HG03457 (cell line): ENCODE data around the gene FAM174C.

Experiments used
- ATAC-seq: cut with Tn5 transposase; IDR thresholded peaks from one replicate; pipeline ENCODE4 v1.9.1; 2021; ENCODE audit warnings: moderate number of reproducible peaks; ENCODE audit not compliant: unreplicated experiment

The FAM174C gene

GRCh38 chr19:1272423-1273262, 2.7 kb upstream of the FAM174C start:
- ATAC-seq: no peak

- ATAC-seq: no peak
Observed at GRCh38 chr19:1273263-1274041, 1.9 kb upstream of the FAM174C start.

GRCh38 chr19:1274081-1274851, 1.1 kb upstream of the FAM174C start:
- no peak for ATAC-seq

- ATAC-seq: no peak
Observed at GRCh38 chr19:1274852-1275259, 474 bp upstream of the FAM174C start.

- ATAC-seq: no peak
Observed at GRCh38 chr19:1275976-1276627, 772 bp downstream of the FAM174C start.

DNA sequence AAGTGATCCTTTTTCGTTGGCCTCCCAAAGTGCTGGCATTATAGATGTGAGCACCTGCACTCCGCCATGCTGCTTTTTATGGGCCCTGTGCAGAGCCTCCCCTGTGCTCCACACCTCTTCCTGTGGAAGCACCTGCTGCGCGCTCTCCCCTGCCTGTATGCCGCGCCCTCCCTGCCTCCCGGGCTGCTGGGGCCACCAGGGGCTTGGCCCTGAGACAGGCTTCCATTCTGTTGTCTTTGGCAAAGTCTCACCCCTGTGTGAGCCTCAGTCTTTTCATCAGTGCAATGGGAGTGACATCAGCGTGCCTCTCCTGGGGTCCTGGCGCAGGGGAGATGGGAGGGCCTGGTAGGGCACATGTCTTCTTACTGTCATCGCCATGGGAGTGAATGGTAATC, 1.3 kb downstream of the FAM174C start:
- no peak for ATAC-seq

- no peak for ATAC-seq
Observed at GRCh38 chr19:1277061-1277460, 1.7 kb downstream of the FAM174C start.

- no peak for ATAC-seq
Observed at GRCh38 chr19:1278074-1278473, 2.7 kb downstream of the FAM174C start.

DNA sequence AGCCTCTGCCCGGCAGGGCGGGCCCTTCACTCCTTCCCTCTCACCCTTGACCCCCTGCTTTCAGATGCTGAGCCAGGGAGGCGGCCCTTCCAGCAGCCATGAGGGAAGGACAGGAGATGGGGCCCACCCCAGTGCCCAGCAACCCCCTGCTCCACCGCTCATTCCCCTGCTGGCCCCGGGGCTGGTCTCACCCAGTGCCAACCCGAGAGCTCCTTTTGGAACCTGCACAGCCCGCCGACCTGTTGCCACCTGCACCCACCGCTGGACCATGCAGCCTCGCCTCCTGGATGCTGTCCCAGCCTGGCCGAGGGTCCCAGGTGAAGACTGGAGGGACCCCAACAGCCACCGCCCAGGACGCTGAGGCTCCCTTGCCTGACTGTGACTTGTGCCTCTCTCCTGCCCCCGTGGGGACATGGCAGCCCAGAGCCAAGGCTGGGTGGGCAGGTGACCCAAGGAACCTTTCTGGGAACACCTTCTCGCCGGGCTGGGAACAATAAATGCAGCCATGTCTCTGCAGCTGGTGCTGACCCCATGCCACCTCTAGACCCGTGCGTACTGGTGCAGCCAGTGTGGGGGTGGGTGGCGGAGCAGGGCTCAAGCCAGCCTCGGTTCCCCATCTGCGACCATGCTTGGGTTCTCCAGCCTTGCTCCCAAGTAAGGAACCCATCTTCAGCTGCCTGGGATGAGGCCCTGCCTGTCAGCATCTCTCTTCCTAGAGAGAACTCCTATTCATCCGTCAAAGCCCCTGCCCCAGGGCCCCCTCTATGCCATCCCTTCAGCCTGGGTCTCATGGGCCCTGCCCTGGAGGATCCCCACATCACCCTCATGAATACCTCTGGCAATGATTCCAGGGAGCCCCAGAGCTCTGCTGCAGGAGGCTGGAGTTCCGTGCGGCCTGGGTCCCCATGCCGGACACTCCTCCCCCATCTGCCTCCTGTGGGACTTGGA, 3.7 kb downstream of the FAM174C start:
- no peak for ATAC-seq

- ATAC-seq: no peak
Observed at GRCh38 chr19:1279782-1280341, 4.5 kb downstream of the FAM174C start.

DNA sequence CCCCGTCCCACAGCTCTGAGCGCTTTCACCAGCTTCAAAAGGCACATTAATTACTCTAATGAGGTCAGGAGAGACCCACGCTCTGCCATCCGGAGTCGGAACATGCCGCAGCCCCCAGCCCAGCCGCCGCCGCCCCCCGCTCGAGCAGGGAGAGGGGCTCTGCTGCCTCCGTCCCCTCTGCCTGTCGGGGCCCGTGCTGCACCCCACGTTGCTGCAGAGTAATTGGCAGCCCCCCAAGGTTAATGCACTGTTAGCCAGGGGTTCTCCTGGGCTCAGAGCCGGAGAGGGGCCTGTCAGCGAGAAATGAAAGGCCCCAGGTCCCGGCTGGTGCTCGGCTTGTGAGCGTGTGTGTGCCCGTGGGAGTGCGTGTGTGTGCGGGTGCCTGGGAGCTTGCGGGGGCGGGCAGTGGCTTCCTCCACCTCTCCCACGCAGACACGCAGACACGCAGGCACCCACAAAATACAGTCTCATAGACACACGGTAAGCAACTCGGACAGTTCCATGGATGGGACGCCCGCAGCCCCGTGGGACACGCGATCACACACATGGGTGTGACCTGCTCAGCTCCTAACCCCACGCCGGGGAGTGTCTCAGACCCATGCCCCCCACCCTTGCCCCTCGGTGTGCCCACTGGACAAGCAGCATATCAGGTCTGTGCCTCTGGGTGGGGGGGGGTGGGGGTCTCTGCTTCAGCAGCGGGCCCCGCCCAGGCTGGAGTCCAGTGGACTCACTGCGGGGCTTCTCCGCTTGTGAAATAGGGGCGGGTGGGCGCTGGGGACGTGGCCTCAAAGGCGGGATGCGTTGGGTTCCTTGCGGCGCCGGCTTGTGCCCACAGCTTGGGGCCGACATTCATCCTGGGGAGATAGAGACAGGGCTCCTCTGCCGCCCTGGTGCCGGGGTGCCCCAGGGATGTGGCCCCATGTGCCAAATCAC, 5.6 kb downstream of the FAM174C start:
- no peak for ATAC-seq

DNA sequence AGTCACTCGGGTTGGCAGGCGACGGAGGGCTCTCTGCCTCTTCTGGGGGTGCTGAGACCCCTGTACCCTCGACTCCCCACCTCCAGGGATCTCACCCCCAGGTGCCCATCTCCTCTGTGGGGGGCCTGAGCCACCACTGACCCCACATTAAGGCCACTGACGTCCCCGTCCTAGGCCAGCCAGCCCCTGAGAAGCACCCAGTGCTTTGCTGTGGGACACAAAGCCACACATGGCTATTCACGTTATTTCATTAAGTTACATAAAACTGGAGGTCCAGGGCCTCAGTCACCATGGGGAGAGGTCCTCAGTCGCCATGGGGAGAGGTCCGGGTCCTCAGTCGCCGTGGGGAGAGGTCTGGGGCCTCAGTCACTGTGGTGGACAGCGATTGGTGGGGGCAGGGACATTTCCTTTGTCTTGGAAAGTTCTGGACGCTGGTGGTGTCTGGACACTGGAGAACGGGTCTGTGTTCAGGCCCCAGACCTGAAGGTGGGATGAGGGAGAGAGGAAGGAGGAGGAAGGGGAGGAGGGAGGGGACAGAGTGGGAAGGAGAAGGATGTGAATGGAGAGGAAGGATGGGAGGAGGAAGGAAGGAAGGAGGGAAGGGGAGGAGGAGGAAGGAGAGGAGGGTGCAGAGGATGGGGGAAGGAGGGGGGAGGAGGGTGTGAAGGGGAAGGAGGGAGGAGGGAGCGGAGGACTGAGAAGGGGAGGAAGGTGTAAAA, 6.4 kb downstream of the FAM174C start:
- no peak for ATAC-seq

DNA sequence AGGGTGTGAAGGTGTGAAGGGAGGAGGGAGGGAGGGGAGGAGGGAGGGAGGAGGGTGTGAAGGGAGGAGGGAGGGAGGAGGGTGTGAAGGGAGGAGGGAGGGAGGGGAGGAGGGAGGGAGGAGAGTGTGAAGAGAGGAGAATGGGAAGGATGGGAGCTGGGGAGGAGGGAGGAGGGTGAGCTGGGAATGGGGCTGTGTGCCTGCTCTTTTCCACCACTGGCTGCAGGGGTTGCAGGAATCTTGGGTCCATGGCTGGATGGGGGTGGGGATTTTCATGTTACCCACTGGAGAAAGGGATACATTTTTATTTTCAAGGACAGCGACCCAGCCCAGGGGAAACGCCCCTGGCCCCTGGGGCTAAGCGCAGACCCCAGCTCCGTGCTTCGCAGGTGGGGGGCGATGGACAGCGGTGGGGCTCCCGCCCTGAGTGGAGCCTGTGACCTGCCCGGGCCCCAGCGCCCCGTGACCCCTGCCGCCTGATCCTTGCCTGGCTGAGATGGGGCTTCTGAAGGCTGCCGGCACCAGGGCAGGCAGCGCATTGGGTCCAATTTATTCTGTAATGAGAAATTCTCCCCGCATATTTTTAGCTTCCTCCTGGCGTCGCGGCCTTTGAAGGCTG, 7.4 kb downstream of the FAM174C start:
- no peak for ATAC-seq

- no peak for ATAC-seq
Observed at GRCh38 chr19:1283207-1283916, 8.0 kb downstream of the FAM174C start.

- no peak for ATAC-seq
Observed at GRCh38 chr19:1283917-1284292, 8.6 kb downstream of the FAM174C start.

DNA sequence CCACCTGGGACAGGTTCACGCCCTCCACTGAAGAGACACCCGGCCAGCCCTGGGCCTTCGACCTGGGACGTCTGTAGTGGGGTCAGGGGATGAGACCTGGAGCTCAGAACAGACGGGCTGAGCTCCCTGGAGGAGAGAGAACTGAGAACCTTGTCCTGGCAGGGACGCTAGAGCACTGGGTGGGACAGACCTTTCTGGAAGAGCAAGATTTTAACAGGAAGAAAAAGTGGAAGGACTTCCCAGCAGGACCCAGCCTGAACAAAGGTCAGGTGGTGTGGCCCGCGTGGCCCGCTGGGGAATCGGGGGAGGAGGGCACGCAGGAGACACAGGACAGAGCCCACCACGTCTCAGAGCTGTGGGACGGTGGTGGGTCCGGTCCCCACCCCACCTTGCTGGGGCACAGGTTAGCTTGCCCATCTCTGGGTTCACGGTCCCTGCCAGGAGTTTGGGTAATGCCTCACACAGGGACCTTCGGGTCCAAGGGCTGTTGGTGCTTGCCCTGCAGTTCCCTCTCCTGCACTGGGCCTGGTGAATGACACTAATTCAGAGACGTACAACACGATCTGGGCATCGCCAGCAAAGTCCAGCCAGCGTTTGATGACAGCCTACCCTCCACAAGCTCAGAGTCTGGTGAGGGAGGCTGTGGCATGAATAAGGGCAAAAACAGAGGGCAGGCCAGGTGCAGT, 9.1 kb downstream of the FAM174C start:
- no peak for ATAC-seq
